Muscle of arm (tissue), 14 donors: ENCODE data around the gene LOXL4. TPM values are rescaled to one million over a fixed set of nuclear protein-coding genes. Genes with fewer than 3 reads are reported as not detected.

Experiments
- DNase-seq: peaks from one replicate; pipeline ENCODE4 v3.0.0-alpha.2; 2013
- long read RNA-seq, 11 donors: transcript quantifications; one replicate each; lab custom pipeline, GENCODE V29; 2026
- polyA plus RNA-seq, 12 donors: library from polyadenylated mRNA; unstranded; fragments of 120-200 nt; gene quantifications; one replicate each; pipeline ENCODE4 v1.2.1, GENCODE V29; 2013; ENCODE audit not compliant: insufficient read length in 12 of 12

LOXL4 gene
- 10 to 100 TPM in 8 of 12 donors, 1 to 10 TPM in 3, not detected in 1; 6.7 to 13.4 (median 11.2) TPM for polyA plus RNA-seq
- long read RNA-seq, donor 1, result 0 reads
- long read RNA-seq, donor 2, result 0 reads
- long read RNA-seq, donor 3, partial matches to known transcripts, result 0 of 1 reads
- long read RNA-seq, donor 3, other reads (novel, unspliced or antisense), result 0 of 1 reads
- long read RNA-seq, donor 4, result 0 reads
- long read RNA-seq, donor 5, result 0 reads
- long read RNA-seq, donor 6, partial matches to known transcripts, result 0 of 1 reads
- long read RNA-seq, donor 6, other reads (novel, unspliced or antisense), result 0 of 1 reads
- long read RNA-seq, donor 7, result 0 reads
- long read RNA-seq, donor 8, partial matches to known transcripts, result 0 of 1 reads
- long read RNA-seq, donor 8, other reads (novel, unspliced or antisense), result 0 of 1 reads
- long read RNA-seq, donor 9, result 0 reads
- long read RNA-seq, donor 10, result 0 reads
- long read RNA-seq, donor 11, partial matches to known transcripts, result 0 of 2 reads
- long read RNA-seq, donor 11, other reads (novel, unspliced or antisense), result 0 of 2 reads

- DNase-seq, result peak; percentile 44
Observed at GRCh38 chr10:98267894-98268693, at the start of gene LOXL4. Gene LOXL4, minus strand, starts transcription at chr10:98268194. Its CDS starts 5,175 bp downstream, at chr10:98263019.

- no peak for DNase-seq
Observed at GRCh38 chr10:98316661-98317060, 48.7 kb upstream of the LOXL4 start.

GRCh38 chr10:98316170-98316569, 48.2 kb upstream of the LOXL4 start:
- no peak for DNase-seq

- no peak for DNase-seq
Observed at GRCh38 chr10:98314532-98315284, 46.7 kb upstream of the LOXL4 start.

- DNase-seq, result no peak
Observed at GRCh38 chr10:98313598-98313997, 45.6 kb upstream of the LOXL4 start.

GRCh38 chr10:98312822-98313221, 44.8 kb upstream of the LOXL4 start:
- DNase-seq, result no peak

- no peak for DNase-seq
Observed at GRCh38 chr10:98312349-98312748, 44.4 kb upstream of the LOXL4 start.

- DNase-seq, result no peak
Observed at GRCh38 chr10:98310701-98311100, 42.7 kb upstream of the LOXL4 start.

- DNase-seq, result peak; percentile 73
Observed at GRCh38 chr10:98309366-98310355, 41.7 kb upstream of the LOXL4 start.

GRCh38 chr10:98308669-98309365, 40.8 kb upstream of the LOXL4 start:
- DNase-seq, result no peak

GRCh38 chr10:98307916-98308541, 40.0 kb upstream of the LOXL4 start:
- no peak for DNase-seq

GRCh38 chr10:98306501-98306900, 38.5 kb upstream of the LOXL4 start:
- DNase-seq, result no peak

- no peak for DNase-seq
Observed at GRCh38 chr10:98303569-98303968, 35.6 kb upstream of the LOXL4 start.

GRCh38 chr10:98302741-98303365, 34.9 kb upstream of the LOXL4 start:
- no peak for DNase-seq

- DNase-seq, result no peak
Observed at GRCh38 chr10:98301664-98302319, 33.8 kb upstream of the LOXL4 start.

GRCh38 chr10:98300526-98301229, 32.7 kb upstream of the LOXL4 start:
- no peak for DNase-seq

GRCh38 chr10:98299341-98299740, 31.3 kb upstream of the LOXL4 start:
- no peak for DNase-seq

- DNase-seq, result no peak
Observed at GRCh38 chr10:98296524-98296923, 28.5 kb upstream of the LOXL4 start.
